Erythroblast (primary cell): Measurements from ENCODE around the gene UBN1.

Experiments used
- DNase-seq, 2 experiments: peaks; one replicate each; lab custom pipeline; 2025; lab: John Stamatoyannopoulos, UW
- GATA1 ChIP-seq: IDR thresholded peaks from 2 replicates; pipeline ENCODE4 v1.6.1; 2011; ENCODE audit warnings: low read depth, mild to moderate bottlenecking, control low read depth, low read length, moderate library complexity
- POLR2A ChIP-seq: IDR thresholded peaks from 2 replicates; pipeline ENCODE4 v1.6.1; 2011; ENCODE audit warnings: mild to moderate bottlenecking, low read length

Gene UBN1

GRCh38 chr16:4880006-4880580, 32.8 kb downstream of the UBN1 start:
- DNase-seq = no peak

GRCh38 chr16:4882000-4882632, 34.8 kb downstream of the UBN1 start:
- TF ChIP-seq POLR2A (no peak), GATA1 (no peak)

More at GRCh38 chr16:4880006-4880580, 32.8 kb downstream of the UBN1 start:
- TF ChIP-seq POLR2A = no peak
- TF ChIP-seq GATA1 = no peak

GRCh38 chr16:4882633-4883285, 35.5 kb downstream of the UBN1 start:
- DNase-seq = no peak
- TF ChIP-seq GATA1 (no peak), POLR2A (no peak)

More at GRCh38 chr16:4882000-4882632, 34.8 kb downstream of the UBN1 start:
- no peak for DNase-seq

- no peak for TF ChIP-seq GATA1
- no peak for DNase-seq
These were observed 36.2 kb downstream of the UBN1 start for GRCh38 chr16:4883501-4883900.

GRCh38 chr16:4884209-4884608, 36.9 kb downstream of the UBN1 start:
- no peak for TF ChIP-seq GATA1
- TF ChIP-seq POLR2A = no peak
- no peak for DNase-seq

- DNase-seq = no peak
- TF ChIP-seq GATA1 (no peak), POLR2A (no peak)
These were observed 37.9 kb downstream of the UBN1 start for GRCh38 chr16:4884972-4885874.

- TF ChIP-seq GATA1 (no peak), POLR2A (no peak)
- peak; percentile 63 to 84 for DNase-seq
These were observed 38.9 kb downstream of the UBN1 start for GRCh38 chr16:4886151-4886550.

GRCh38 chr16:4888428-4889135, 41.3 kb downstream of the UBN1 start:
- DNase-seq = no peak
- TF ChIP-seq POLR2A = no peak
- TF ChIP-seq GATA1 = no peak

- no peak for DNase-seq
- TF ChIP-seq POLR2A (no peak), GATA1 (no peak)
These were observed 42.7 kb downstream of the UBN1 start for GRCh38 chr16:4890026-4890425.

GRCh38 chr16:4890686-4891085, 43.4 kb downstream of the UBN1 start:
- no peak for TF ChIP-seq GATA1
- TF ChIP-seq POLR2A = no peak
- DNase-seq = no peak

GRCh38 chr16:4891097-4891885, 44.0 kb downstream of the UBN1 start:
- no peak for DNase-seq
- TF ChIP-seq POLR2A (no peak), GATA1 (no peak)

- TF ChIP-seq GATA1 = no peak
- no peak for TF ChIP-seq POLR2A
- DNase-seq = no peak
These were observed 44.6 kb downstream of the UBN1 start for GRCh38 chr16:4891886-4892216.
